Breast epithelium (tissue), 4 donors: ENCODE measurements around the gene HOXA5. TPM values are rescaled to one million over a fixed set of nuclear protein-coding genes. Genes with fewer than 3 reads are reported as not detected.

ENCODE experiments used
- DNase-seq, 2 donors: peaks; one replicate each; pipeline ENCODE4 v3.0.0-alpha.2; 2019; ENCODE audit warnings: low spot score in 2 of 2
- H3K27ac ChIP-seq, 2 donors: fragments of 200-600 bp; sonication (generic) in 1 of 2; one replicate each; pipeline ENCODE4 v1.5.1; 2016 to 2019; ENCODE audit warnings: mild to moderate bottlenecking in 1 of 2
- H3K27me3 ChIP-seq, 2 donors: fragments of 200-600 bp; sonication (generic) in 1 of 2; one replicate each; pipeline versions ENCODE4 v1.5.1 to v1.6.0; 2017 to 2019; ENCODE audit warnings: control low read depth in 1 of 2, mild to moderate bottlenecking in 1 of 2
- H3K36me3 ChIP-seq: fragments of 200-600 bp; one replicate; pipeline ENCODE4 v1.5.1; 2019
- H3K4me1 ChIP-seq, 2 donors: fragments of 200-600 bp; sonication (generic); one replicate each; pipeline ENCODE4 v1.5.1; 2016 to 2019; ENCODE audit warnings: control low read depth in 1 of 2
- H3K4me3 ChIP-seq, 3 donors: fragments of 200-600 bp; sonication (generic); 1 replicate in 2 of 3; 2 replicates in 1 of 3; pipeline ENCODE4 v1.5.1; 2016 to 2019; ENCODE audit warnings: mild to moderate bottlenecking in 3 of 3, moderate library complexity in 2 of 3
- H3K9me3 ChIP-seq, 2 donors: fragments of 200-600 bp; sonication (generic) in 1 of 2; one replicate each; pipeline ENCODE4 v1.5.1; 2016 to 2019; ENCODE audit warnings: control low read depth in 1 of 2
- POLR2A ChIP-seq: fragments of 450-650 bp; IDR thresholded peaks from one replicate; pipeline ENCODE4 v1.6.1; 2016; ENCODE audit warnings: antibody characterized with exemption, mild to moderate bottlenecking, moderate library complexity
- POLR2AphosphoS5 ChIP-seq, 3 donors: sonication (generic); formaldehyde crosslinking; IDR thresholded peaks; one replicate each; pipeline ENCODE4 v1.6.1; 2017; ENCODE audit warnings: antibody characterized with exemption in 3 of 3
- intact Hi-C: fragments of 100-400 bp; cut with DNase I; formaldehyde crosslinking; loops from one replicate; pipeline ENCODE4 v1.15.1; 2023; ENCODE audit warnings: low total_unique reads
- total RNA-seq, 3 donors: library from RNA; depleted of rRNA; stranded (reverse); fragments of >200 nt; gene quantifications; one replicate each; pipeline ENCODE4 v1.1.0, GENCODE V29; 2016
- TF ChIP-seq, protein P1 (sequence below), 3 donors: fragments of 450-650 bp; IDR thresholded peaks; one replicate each; pipeline ENCODE4 v1.5.1; 2016 to 2017; ENCODE audit warnings: antibody characterized with exemption in 3 of 3, mild to moderate bottlenecking in 3 of 3, moderate library complexity in 3 of 3

HOXA5 gene
- total RNA-seq, 3 donors from 2014 or later, result 11.5 to 48.7 (median 22.6) TPM

DNA sequence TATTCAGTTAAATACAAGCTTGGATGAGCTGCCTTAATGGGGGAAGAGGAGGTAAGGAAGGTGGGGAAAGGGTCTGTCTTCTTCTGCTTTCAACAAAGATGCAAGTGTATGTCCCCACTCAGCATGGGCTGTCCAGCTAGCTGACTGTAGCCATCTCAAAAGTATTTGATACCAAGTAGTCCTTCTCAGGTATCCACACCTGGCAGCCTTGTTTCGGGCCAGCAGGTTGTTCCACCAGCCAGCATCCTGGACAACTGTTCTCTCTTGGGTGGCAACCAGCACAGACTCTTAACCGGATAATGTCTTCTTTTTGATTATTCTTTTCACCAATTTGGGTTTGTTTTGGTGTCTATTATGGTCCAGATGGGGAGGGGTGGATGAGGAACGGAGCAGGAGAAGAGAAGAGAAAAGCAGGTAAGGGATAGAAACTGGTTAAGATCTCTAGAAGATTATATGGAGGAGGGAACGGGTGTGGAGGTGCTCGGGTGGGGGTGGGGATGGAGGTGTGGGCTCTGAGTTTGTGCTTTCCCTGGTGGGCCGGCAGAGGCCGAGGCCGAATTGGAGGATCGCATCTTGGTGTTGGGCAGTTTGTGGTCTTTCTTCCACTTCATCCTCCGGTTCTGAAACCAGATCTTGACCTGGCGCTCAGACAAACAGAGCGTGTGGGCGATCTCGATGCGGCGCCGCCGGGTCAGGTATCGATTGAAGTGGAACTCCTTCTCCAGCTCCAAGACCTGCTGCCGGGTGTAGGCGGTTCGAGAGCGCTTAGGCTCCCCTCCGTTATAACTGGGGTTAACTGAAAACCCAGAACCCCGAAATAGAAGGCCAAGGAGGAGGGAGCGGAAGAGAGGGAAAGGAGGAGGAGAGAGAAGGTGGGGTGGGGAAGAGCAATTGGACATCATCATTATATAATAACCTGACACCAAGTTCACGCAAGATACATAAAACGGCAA is 14.4 kb downstream of the HOXA5 start:
- no peak for TF ChIP-seq POLR2A
- Histone ChIP-seq H3K9me3 (no peaks in the 10 kb centered on the region), H3K27me3 (no peaks in the 10 kb centered on the region), H3K36me3 (no peaks in the 10 kb centered on the region), H3K4me1 (peaks cover 5 to 7% of the 10 kb centered on the region in 2 donors), H3K4me3 (peak overlapping the region; percentile 69 to 98 (median 90)), H3K27ac (peak overlapping the region; percentile 94 to 98)
- intact Hi-C loops, result no loop called here
- DNase-seq, result peak in 1 of 2 donors; percentile 43

DNA sequence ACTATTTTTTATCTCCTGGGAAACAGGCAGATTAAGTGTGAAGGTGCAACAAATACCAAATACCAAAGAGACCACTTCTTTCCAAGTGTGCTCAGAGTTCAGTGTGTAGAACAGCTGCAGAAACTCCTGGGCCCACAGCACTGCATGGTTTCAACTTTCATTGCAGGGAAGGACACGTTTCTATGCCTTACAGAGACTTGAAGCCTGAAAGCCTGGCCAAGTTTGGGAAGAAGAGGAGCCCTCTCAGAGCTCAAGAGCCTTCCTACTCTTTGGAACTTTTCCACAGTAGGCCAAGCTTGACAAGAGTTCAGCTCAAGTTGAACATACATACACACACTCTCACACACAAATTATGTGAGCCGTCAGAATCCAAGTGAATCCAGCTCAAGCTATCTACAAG is 15.4 kb downstream of the HOXA5 start:
- peak overlapping the region; percentile 45 to 98 for H3K27ac ChIP-seq
- H3K4me3 ChIP-seq, result peak overlapping the region in 1 of 3 donors; percentile 4
- H3K36me3 ChIP-seq, result no peaks in the 10 kb centered on the region
- TF ChIP-seq POLR2AphosphoS5 (IDR thresholded peaks at IDR 0.05) (no peak), POLR2A (no peak)
- TF ChIP-seq, protein P1, sequence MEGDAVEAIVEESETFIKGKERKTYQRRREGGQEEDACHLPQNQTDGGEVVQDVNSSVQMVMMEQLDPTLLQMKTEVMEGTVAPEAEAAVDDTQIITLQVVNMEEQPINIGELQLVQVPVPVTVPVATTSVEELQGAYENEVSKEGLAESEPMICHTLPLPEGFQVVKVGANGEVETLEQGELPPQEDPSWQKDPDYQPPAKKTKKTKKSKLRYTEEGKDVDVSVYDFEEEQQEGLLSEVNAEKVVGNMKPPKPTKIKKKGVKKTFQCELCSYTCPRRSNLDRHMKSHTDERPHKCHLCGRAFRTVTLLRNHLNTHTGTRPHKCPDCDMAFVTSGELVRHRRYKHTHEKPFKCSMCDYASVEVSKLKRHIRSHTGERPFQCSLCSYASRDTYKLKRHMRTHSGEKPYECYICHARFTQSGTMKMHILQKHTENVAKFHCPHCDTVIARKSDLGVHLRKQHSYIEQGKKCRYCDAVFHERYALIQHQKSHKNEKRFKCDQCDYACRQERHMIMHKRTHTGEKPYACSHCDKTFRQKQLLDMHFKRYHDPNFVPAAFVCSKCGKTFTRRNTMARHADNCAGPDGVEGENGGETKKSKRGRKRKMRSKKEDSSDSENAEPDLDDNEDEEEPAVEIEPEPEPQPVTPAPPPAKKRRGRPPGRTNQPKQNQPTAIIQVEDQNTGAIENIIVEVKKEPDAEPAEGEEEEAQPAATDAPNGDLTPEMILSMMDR (IDR thresholded peaks at IDR 0.05), result no peak
- intact Hi-C loops, result no loop called here
- no peaks in the 10 kb centered on the region for H3K9me3 ChIP-seq
- peak in 1 of 2 donors; percentile 16 for DNase-seq
- H3K27me3 ChIP-seq, result no peaks in the 10 kb centered on the region
- peaks cover 5 to 7% of the 10 kb centered on the region in 2 donors for H3K4me1 ChIP-seq

DNA sequence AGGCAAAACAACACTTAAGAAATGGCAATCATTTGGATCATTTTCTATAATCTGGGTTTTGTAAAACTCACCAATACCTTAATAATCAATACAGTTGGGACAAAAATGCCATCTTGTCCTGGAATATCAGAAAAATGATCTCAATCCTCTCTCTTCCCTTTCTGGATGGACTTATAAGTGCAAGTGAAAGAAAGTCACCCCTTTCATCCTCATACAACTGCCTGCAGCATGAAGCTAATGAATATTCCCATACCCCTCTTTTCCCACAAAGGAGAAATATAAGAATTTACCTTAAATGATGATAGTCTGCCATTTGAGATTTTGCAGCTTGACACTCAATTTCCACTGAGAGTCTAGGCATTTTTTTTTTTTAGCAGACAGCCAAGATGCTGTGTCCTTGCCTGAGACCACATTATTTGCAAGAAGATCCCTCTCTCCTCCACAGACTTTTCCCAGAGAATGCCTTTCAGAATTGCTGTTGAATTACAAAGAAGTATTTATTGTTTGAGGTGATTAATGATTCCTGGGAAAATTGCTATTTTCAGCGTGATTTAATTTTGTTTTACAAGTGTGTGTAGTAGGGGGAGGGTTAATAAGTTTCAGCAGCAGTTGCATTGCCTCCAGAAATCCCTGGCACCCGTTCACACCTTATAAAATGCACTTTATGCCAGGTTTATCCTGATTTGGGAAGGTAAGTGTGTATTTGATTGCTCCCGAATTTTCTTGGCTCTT is 16.7 kb downstream of the HOXA5 start:
- no peaks in the 10 kb centered on the region for H3K27me3 ChIP-seq
- peaks cover 5 to 7% of the 10 kb centered on the region in 2 donors for H3K4me1 ChIP-seq
- peak in 1 of 2 donors; percentile 9 for DNase-seq
- TF ChIP-seq POLR2AphosphoS5 (IDR thresholded peaks at IDR 0.05), result no peak
- TF ChIP-seq, protein P1 (IDR thresholded peaks at IDR 0.05), result no peak
- TF ChIP-seq POLR2A, result no peak
- peak overlapping the region; percentile 95 to 98 for H3K27ac ChIP-seq
- H3K36me3 ChIP-seq, result no peaks in the 10 kb centered on the region
- no peaks in the 10 kb centered on the region for H3K9me3 ChIP-seq
- no peak overlapping the region for H3K4me3 ChIP-seq
- intact Hi-C loops, result no loop called here

DNA sequence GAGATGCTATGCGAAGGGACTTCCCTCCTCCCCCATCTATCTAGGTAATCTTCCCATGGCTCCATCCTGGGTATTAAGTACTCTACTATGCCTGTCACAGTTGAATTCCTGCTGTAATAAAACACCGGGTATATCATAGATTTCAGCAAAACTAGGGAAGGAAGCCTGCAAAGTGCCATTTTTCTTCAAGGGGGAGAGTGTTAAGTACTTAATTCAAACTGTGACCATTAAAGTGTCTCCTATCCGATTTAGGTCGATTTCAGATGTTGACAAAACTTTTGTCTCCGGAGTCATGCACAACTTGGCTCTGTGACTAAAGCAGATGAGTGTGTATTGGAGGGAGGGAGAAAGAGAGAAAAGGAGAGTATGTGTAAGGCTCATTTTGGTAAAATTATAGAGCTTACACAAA is 17.5 kb downstream of the HOXA5 start:
- peak in 1 of 2 donors; percentile 12 for DNase-seq
- peak overlapping the region; percentile 95 to 98 for H3K27ac ChIP-seq

More for the DNA sequence above, 17.5 kb downstream of the HOXA5 start:
- H3K9me3 ChIP-seq, result no peaks in the 10 kb centered on the region
- intact Hi-C loops, result no loop called here
- H3K4me3 ChIP-seq, result no peak overlapping the region
- no peak for TF ChIP-seq POLR2A
- no peak for TF ChIP-seq POLR2AphosphoS5 (IDR thresholded peaks at IDR 0.05)
- TF ChIP-seq, protein P1 (IDR thresholded peaks at IDR 0.05), result no peak
- H3K4me1 ChIP-seq, result peaks cover 0 to 7% of the 10 kb centered on the region in 2 donors
- no peaks in the 10 kb centered on the region for H3K36me3 ChIP-seq
- H3K27me3 ChIP-seq, result no peaks in the 10 kb centered on the region
